HG02571 (cell line): ENCODE data around the gene ASIC3.

ENCODE experiments used
- ATAC-seq: cut with Tn5 transposase; IDR thresholded peaks from one replicate; pipeline ENCODE4 v1.9.1; 2021; ENCODE audit warnings: mild to moderate bottlenecking, moderate library complexity; ENCODE audit not compliant: unreplicated experiment

Gene ASIC3

DNA sequence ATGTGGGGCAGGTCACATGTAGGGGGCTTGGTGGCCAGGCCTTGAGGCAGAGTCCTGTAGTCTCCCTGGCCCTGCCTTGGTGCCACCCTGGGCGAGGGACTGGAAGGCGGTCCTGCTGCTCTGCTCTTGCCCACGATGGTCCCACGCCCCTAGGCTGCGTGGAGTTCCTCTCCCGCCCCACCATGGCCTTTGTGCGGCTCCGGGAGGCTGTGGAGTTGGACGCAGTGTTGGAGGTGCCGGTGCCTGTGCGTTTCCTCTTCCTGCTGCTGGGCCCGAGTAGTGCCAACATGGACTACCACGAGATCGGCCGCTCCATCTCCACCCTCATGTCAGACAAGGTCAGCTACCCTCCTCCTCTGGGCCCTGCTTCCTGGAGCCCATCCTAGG is 22.2 kb downstream of the ASIC3 start:
- ATAC-seq, result no peak

DNA sequence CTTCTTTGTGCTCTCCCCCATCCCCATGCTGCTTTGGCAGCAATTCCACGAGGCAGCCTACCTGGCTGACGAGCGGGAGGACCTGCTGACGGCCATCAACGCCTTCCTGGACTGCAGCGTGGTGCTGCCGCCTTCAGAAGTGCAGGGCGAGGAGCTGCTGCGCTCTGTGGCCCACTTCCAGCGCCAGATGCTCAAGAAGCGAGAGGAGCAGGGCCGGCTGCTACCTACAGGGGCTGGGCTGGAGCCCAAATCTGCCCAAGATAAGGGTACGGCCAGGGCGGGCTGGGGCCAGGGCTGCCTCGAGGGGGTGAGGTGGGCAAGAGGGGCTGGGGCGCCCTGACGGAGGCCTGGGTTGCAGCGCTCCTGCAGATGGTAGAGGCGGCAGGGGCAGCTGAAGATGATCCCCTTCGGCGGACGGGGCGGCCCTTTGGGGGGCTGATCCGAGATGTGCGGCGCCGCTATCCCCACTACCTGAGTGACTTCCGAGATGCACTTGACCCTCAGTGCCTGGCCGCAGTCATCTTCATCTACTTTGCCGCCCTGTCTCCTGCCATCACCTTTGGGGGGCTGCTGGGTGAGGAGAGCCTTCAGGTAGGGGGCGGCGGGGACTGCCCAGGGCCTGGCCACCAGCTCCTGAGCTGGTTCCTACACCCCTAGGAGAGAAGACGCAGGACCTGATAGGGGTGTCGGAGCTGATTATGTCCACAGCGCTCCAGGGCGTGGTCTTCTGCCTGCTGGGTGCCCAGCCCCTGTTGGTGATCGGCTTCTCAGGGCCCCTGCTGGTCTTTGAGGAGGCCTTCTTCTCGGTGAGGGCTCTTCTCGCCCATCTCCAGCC is 22.9 kb downstream of the ASIC3 start:
- no peak for ATAC-seq

DNA sequence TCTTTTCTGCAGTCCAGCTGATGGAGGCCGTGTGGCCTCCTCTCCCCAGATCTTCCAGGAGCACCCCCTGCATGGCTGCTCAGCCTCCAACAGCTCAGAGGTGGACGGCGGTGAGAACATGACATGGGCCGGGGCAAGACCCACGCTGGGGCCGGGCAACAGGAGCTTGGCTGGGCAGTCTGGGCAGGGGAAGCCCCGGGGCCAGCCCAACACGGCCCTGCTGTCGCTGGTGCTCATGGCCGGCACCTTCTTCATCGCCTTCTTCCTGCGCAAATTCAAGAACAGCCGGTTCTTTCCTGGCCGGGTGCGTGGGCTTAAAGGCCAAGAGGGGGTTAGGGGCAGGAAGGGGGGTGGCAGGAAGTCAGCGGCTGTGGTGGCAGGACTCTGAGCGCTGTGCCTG is 25.7 kb downstream of the ASIC3 start:
- no peak for ATAC-seq

DNA sequence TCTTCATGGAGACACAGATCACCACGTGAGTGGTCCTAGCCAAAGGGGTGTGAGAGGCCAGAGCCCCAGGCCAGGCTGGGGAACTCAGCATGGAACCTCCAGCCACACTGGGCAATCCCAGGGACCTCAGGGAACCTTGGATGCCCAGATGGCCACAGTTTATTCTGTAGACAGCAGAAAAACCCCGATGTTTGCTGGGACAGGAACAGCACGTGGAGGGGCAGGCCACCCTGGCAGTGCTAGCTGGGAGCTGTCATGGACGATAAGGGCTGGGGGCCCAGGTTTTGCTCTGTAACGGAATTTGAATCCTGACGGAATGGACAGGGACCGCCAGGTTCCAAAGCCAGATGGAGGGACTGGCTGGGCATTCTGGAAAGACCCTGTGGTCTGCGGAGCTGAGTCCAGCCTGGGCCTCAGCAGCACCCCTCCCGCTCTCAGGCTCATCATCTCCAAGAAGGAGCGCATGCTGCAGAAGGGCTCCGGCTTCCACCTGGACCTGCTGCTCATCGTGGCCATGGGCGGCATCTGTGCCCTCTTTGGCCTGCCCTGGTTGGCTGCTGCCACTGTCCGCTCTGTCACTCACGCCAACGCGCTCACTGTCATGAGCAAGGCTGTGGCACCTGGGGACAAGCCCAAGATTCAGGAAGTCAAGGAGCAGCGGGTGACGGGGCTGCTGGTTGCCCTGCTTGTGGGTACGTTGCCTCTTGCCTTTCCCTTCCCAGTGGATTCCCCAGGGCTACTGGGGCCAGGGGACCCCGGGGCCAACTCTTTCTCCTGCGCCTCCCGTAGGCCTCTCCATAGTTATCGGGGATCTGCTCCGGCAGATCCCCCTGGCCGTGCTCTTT is 26.7 kb downstream of the ASIC3 start:
- no peak for ATAC-seq

DNA sequence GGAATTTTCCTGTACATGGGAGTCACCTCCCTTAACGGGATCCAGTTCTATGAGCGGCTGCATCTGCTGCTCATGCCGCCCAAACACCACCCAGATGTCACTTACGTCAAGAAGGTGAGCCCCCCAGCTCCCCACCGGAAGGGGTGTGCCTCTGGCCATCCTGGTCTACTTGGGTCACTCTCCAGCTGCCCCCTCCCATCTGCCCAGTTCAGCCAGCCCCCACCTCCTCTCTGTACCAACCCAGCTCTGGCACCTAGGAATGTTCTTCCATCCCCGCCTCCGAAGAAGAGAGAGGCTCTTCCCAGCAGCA is 27.3 kb downstream of the ASIC3 start:
- no peak for ATAC-seq

DNA sequence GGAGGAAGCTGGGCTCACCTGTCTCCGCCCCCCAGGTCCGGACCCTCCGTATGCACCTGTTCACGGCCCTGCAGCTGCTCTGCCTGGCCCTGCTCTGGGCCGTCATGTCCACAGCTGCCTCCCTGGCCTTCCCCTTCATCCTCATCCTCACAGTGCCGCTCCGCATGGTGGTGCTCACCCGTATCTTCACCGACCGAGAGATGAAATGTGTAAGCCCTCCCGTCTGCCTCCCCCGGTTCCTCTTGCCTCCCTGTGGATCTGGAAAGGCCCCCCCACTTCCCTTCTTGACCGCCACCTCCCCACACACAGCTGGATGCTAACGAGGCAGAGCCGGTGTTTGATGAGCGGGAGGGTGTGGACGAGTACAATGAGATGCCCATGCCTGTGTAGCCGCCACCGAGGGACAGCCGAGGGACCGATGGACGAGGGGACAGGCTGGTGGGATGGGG is 27.7 kb downstream of the ASIC3 start:
- no peak for ATAC-seq

DNA sequence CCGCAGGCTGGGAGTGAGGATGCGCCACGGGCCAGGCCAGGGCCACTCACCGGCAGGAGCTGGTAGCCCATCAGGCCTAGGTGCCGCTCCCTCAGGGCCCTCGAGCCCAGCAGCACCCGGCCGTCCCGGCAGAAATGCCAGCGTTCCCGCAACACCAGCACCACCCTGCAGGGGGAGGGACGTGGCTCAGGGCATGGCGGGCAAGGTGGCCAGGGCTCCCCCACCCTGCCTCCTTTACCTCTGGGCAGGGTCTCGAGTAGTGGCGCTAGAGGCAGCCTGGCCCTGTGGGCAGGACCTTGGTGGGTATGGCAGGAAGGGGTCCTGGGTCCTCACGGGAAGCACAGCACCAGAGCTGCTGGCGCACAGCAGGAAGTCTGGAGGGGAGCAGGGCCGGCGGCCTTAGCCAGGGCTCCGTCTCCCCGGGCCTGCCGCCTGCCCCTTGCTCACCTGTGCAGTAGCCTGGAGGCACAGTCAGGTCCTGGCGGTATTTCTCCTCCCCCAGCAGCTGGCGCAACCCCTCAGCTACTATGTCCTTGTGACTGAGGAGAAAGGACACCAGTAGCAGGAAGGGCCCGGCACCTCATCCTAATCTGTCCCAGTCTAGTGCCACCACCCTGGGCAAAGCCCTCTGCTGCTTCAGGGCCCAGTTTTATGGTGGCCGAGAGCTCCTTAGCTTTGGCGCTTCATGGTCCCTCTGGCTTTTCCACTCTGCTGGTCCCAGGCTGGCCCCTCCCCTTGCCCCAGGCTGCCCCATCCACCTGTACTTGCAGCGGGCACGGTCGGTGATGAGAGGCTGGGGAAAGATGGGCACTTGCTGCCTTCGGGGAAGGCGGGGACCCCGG is 28.8 kb downstream of the ASIC3 start:
- no peak for ATAC-seq

DNA sequence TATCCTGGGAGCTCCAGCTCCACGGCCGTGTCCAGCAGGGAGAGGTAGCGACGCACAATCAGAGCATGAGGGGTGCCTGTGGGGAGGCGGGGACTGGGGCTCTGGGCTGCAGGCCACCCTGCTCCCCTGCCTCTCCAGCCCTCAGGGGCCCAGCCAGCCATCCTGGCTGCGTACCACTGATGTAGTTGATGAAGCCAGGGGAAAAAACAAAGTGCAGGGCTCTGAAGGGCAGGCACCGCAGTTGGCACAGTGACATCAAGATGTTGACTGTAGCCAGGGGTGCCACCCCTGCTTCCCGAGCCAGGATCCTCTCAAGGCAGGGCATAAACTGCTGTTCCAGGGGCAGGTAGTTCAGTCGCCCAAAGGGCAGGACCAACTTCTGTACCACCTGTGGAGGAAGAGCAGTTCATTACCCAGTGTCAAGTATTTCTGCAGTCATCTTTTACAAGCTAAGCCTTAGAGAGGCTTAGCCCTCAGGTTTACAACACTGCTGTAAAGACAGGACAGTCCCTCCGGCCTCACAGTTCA is 29.4 kb downstream of the ASIC3 start:
- no peak for ATAC-seq

DNA sequence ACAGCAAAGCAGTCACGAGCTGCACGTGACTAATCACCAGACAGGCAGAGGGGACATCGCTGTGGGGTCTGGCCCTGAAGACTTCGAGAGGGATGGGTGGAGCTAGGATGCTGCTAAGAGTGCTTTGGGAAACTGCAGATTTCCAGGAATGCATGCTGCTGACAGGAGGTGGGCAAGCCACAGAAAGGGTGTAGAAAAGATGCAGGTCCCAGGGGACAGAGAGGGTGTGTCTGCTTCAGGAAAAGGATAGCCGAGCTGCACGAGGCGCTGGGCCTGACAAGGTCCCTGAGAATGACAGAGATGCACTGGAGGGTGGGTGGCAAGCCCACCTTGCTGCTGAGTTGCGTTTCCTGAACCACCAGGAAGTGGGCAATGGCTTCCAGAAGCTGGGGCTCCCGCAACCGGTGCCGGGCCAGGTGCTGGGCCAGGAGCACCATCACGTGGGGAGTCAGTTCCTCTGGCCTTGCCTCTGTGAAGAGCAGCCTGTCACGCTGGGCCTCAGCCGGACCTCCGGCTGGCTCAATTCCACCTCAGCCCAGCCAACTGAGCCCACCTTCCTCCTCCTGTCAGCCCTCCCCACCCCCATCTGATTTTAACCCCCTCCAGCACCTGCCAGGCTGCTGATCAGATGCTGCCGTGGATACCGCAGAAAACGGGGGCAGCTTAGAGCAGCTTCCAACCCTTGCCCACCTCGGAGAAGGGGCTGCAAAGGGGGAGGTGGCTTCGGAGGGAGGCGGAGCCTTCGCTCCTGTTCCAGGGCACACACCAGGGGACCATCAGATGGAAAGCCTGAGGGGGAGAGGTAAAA is 30.1 kb downstream of the ASIC3 start:
- ATAC-seq, result no peak

DNA sequence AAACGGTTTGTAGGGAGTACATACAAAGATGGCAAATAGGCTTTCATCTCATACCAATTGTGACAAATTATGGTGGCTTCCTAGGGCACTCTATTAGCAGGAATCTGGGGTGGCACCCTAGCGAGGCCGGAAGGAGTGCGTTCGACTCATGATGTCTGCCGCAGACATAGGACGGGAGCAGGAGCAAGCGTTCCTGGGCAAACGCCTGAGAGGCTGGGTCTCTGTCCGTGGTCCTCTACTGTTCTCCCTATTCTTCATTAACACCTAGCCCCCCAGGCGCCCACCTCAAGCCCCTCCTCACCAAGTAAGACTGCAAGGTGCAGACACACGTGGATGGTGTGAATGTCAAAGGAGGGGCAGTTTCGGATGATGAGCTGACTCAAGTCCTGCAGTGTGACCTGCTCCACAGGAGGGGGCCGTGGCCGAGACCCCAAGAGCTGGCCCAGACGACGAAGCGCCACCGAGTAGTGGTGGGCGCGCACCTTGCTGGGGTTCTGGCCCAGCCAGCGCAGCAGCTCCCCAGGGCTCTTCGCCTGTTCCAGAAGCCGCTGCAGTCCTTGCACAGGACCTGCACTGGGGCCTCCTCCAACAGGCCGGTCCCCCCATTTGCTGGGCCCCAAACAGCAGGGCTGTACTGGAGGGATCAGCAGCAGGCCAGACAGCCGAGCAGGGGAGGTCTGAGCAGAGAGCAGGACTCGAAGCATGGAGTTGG is 31.0 kb downstream of the ASIC3 start:
- ATAC-seq, result no peak

DNA sequence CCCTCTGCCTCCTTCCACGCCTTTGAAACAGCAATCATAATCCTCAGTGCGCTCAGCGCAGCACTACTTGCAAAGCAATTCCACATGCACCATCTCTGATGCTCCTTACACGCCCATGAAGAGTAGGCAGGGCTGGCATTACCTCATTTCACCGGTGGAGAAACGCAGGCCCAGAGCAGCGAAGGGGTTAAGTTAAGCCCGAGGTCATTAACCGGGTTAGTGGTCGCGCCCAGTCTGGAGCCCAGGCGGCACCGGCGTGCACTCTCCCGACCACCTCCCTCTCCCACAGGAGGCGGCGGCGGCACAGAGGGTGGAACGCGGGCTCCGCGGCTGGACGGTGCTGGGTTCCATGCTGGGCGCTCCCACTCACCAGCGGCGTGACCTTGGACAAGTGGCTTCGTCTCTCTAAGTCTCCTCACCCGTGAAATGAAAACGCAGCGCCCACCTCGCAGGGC is 31.8 kb downstream of the ASIC3 start:
- peak; percentile 2 for ATAC-seq

DNA sequence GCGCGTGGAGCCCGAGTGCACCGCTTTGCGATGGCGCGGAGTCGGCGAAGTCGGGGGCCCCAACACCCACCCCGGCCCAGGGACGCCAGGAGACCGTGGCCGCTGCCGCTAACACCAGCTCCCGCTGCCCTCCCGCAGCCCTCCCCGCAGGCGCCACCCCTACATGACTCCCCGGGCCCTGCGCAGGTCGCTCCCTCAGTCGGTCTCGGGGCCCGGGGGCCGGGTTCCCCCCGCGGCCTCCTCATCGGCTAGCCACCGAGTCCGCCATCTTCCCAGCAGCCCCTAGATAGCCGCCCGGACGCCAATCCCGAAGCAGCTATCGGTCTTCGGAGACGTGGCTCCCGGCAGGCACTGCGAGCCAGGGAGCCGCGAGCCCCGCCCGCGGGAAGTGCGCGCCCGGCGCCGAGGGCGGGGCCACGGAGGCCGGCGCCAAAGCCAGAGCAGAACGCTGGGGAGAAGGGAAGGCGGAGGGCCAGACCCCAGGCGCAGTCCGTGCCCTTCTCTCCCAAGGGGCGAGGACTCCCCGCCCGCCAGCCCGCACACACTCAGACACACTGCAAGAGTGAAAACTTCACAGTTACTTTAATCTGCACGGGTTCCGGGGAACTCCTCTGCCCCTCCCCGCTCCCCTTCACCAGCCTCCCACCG is 32.3 kb downstream of the ASIC3 start, which contains the start of gene FASTK:
Gene FASTK (minus strand): TSS at position 288 of the 648 bp plus-strand sequence. CDS start 43 bp downstream, at position 245.
- peak; percentile 69 for ATAC-seq

DNA sequence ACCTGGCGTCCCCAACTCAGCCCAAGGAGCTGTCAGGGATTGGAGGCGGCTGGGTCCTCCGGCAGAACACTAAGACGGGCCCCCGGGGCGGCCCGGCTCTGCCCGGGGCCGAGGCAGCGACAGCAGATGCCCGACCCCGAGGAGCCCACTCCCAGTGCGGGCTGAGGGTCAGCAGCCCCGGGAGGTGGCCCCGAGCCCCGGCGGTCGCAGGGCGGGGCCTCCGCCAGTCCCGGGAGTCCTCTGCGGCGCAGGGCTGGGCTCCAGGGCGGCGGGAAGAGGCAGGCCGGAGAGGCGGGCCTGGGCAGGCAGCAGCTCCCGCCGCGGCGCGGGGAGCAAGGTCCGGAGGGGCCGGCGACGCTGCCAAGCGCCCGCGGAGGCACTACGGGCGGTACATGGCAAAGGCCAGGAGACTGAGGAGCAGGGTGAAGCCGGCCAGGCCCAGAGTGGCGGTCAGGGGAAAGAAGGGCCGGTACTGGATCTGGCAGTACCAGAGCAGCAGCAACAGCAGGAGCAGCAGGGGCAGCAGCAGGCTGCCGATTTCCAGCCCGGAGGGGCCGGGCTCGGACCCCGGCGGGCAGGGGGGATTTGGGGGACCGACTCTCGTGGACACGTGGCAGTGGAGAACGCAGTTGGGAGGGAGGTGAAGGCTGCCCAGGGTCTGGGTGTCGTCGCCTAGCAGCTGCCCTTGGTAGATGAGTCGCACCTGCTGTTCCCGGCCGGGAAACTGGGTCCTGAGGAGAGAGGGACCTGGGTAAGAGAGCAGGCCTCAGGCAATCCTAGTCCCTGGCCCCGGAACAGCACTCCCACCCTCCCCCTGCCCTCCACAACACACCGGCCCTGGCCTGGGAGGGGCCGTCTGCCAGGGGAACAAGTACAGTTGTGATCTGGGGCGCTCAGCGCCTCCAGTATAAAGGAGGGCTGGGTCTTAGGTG is 33.1 kb downstream of the ASIC3 start:
- no peak for ATAC-seq

DNA sequence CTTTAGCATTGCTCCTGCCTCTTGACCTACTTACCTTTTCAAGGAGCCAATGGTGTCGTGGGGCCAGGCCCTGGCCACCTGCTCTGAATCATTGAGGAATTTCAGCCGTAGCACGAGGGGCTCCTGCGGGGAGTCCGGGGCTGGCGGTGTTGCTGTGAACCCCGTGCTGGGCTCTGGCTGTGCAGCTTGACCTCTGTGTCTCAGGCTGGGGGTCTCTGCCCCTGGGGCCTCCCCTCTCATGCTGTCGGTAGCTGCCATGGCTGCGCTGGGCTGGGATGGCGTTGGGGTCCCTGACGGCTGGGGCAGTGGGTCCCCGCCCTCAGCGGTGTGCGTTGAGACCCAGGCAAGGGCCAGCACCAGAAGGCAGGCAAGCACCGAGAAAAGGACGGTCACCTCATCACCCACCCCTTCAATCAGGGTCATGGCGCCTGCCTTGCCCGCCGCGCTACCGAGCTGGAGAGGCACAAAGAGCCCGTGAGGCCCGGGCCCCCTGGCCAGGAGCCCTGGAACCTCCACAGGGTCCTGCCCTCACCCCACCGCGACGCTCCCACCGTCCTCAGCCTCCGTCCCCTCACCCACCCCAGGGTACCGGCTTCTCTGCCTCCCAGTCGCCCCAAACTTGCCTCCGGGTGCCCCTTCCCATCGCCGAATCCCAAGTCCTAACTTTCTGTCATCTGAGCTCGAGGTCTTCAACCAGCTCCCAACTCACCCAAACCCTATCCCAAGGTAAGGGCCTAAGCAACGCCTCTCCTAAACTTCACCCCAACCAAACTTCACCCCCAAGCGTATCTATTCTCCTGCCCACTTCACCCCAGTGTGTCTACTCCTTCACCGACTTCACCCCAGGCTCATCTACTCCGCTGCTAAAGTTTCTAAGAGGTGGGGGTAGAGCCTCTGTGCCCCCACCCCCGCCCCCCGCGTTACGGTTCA is 34.1 kb downstream of the ASIC3 start:
- no peak for ATAC-seq

DNA sequence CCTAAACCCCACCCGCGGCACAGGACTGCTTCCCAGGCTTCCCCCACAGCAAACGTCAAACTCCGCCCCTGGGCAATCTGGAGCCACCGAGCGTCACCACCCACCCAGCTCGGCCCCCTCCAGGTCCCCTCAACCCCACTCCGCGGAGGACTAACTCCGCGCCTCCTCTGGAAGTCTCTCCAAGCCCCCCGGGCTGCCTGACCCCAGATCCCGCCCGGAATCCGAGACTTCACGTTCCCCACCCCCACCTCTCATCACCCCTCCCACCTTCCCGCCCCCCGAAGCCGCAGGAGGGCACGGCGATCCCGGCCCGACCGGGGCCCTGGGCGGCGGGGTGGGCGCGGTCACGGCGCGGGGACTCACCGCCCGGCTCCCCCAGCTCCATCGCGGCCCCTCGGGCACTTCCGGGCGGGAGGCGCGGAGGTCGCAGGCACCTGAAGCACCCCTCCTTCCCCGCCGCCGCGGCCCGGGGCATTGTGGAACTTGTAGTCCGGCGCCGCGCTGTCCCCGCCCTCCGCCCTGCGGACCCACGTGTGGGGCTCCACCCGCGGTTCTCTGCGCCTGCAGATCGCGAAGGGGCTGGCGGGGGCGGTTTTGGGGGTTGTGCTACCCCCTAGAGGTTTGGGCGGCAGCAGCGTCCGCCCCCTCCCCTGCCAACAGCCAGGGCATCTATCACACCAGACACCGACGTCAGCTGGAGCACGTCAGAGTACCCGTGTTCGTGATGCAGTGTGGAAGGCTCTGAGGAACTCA is 34.9 kb downstream of the ASIC3 start, which contains the start of gene TMUB1:
Gene TMUB1 (minus strand): TSS at position 423 of the 753 bp plus-strand sequence. CDS start 930 bp downstream, outside the sequence.
- ATAC-seq, result peak; percentile 42

DNA sequence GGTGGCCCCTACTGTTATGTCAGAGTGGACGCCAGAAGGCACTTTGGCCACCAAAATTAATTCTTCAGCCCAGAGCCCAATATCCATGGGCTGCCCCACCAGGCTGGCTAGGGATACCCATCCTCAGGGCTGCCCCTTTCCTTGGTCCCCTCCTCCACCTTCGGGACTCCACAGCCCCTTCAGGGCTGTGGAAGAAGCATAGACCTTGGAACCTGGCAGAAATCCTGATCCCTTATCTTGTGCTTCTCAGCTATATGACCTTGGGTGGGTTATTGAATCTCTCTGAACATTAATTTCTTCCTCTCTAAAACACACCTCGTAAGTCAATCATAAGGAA is 35.5 kb downstream of the ASIC3 start:
- no peak for ATAC-seq
